GM13976 (cell line): ENCODE results near the gene ARMC5.

Experiments used
- DNase-seq: peaks from one replicate; pipeline ENCODE4 v3.0.0; 2012; ENCODE audit warnings: low spot score
- in situ Hi-C: fragments of 300-500 bp; cut with MboI; formaldehyde crosslinking; loops from one replicate; pipeline ENCODE4 v1.12.0; 2022; ENCODE audit warnings: low sequenced_read_pairs, mixed read lengths, inconsistent platforms; ENCODE audit not compliant: unreplicated experiment
- TF ChIP-seq, protein P1 (sequence below): IDR thresholded peaks from 2 replicates; pipeline ENCODE4 v1.5.1; 2012; ENCODE audit warnings: borderline replicate concordance, mild to moderate bottlenecking; ENCODE audit not compliant: insufficient read depth; ENCODE audit errors: extremely low read depth, missing control alignments, control extremely low read depth

ARMC5 gene

DNA sequence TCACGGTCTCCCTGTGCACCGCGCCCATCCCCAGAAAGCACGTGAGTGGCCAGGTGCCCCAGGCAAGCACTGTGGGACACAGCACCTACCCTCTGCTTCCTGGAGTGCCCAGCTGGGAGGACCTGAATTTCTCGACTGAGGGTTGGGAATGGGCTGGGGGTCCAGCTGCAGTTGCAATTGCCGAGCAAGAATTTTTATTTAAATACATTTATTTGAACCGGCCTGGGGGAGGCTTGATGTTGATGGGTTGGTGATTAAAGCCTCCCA, 29.9 kb downstream of the ARMC5 start:
- no peak for DNase-seq
- TF ChIP-seq, protein P1, sequence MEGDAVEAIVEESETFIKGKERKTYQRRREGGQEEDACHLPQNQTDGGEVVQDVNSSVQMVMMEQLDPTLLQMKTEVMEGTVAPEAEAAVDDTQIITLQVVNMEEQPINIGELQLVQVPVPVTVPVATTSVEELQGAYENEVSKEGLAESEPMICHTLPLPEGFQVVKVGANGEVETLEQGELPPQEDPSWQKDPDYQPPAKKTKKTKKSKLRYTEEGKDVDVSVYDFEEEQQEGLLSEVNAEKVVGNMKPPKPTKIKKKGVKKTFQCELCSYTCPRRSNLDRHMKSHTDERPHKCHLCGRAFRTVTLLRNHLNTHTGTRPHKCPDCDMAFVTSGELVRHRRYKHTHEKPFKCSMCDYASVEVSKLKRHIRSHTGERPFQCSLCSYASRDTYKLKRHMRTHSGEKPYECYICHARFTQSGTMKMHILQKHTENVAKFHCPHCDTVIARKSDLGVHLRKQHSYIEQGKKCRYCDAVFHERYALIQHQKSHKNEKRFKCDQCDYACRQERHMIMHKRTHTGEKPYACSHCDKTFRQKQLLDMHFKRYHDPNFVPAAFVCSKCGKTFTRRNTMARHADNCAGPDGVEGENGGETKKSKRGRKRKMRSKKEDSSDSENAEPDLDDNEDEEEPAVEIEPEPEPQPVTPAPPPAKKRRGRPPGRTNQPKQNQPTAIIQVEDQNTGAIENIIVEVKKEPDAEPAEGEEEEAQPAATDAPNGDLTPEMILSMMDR, result no peak
- in situ Hi-C loops, result no loop called here

DNA sequence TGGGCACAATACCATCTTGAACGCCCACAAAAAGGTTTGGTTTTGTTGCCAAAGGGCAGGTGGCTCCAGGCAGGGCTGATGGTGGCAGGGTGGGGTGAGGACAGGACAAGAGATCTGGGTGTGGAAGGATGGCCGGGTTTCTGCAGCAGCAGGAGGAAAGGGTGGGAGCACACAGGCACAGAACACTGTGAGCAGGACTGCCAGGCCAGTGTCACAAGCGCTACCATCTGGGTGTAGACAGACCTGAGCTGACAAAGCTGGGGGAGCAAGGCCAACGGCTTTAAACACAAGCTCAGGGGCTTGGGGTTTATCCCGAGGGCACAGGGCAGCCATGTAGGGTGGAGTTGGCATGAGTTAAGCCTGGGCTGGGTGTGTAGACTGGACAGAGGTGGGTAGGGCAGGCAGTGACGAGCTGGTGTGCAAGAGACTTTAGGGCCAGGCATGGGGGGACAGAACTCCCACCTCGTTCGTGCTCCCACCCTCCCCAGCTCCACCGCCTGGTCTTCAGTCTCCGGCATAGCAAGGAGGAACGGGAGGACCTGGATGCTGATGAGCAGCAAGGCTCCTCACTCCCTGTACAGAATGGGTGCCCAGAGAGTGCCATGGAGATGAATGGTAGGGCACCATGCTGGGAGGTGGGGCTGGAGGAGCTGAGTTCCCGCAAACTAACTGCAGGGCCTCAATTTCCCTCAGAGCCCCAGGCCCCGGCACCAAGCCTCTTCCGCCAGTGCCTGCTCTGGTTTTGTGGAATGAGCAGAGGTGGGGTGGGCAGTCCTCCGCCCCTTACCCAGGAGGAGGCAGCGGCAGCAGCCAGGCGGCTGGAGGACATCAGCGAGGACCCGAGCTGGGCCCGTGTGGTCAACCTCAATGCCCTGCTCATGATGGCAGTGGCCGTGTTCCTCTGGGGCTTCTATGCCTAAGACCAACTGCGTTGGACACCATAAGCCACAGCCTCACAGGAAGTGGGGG, 30.6 kb downstream of the ARMC5 start:
- in situ Hi-C loops, result no loop called here
- DNase-seq, result no peak
- TF ChIP-seq, protein P1, result no peak

DNA sequence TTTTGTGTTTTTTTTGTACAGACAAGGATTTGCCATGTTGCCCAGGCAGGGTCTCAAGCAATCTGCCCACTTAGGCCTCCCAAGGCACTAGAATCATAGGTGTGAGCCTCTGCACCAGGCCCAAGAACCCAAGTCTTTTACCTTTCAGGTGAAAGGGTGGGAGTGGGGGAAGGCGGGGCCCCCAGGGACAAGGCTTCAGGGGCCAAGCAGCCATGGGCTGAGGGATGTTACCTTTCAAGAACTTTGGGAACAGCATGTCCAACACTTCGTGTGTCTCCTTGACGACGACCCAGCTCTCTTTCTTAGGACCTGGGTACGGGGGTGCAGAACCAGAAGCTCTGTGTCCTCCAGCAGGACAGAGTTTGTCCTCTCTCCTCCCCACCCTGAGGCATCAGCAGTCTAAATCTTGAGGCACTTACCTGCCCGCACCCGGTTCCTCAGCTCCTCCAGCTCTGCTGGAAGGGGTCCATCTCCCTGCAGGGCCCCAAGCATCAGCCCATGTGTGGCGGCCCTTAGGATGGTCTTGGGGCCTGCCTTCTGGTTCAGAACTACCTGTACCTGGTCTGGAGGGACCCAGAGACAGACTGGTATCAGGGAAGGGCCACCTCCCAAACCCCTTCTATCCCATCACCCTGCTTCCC, 32.6 kb downstream of the ARMC5 start:
- DNase-seq, result no peak
- TF ChIP-seq, protein P1, result no peak
- in situ Hi-C loops, result no loop called here

DNA sequence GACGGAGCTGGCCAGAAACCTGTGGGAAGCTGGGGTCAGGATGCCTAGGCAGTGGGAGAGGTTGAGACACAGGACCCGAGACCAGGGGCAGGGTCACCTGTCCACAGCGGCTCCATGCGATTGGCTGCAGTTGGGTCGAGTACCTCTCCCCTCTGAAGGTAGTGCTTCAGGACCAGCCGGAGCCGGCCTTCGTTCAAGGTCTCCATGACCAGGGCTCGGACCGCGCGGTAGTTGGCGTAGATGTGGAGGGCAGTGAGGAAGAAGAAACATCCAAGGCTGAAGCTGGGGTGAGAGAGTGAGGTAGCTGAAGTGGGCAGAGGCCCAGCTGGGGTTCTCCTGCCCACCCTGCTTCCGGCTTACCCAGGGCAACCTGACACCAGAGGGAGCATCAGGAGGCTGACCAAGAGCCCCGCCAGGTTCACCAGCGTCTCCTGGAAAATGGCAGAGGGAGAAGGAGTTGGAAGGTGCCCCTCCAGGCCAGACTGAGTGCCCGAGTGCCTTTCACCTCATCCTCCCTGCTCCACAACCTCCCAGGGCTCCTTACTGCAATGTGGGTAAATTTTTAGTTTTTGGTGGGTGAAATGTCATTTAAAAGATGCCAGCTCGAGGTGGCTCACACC, 34.3 kb downstream of the ARMC5 start:
- no peak for DNase-seq
- in situ Hi-C loops, result no loop called here
- TF ChIP-seq, protein P1, result no peak

DNA sequence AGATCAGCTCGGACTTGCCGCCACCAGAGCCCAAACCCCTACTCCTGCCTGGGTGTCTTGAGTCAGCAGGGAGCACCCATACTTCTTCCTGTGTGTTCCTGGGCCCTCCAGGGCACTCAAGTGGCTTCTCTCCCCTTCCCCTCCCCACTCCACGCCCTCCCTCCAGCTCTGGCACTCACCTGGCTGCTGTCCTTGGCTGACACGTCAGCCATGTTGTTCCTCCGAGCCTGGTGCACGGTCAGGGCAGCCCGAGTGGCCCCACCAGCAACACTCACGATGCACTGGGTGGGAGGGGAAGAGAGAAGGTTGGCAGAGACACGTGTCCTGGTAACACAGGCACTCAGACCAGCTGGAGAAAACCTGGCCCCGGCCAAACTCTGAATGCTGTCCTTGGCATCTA, 37.4 kb downstream of the ARMC5 start:
- in situ Hi-C loops, result no loop called here
- TF ChIP-seq, protein P1, result no peak
- no peak for DNase-seq

DNA sequence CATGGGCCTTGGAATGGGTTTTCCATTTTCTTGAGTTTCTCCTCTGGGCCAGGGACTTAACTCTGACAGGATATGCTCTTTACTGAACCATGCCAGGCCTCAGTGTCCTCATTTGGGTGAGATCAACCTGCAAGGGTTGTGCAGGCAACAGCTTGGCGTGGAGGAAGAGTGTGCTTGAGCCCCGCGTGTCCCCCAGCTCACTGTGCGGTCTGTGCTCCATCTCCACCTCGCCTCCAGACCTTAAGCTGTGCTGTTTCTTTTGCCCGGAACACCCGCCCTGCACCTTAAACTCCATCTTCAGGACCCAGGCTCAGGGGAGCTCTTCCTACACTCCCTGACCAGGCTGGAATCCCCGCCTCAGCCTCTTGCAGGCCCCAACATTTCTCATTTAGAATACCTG, 39.2 kb downstream of the ARMC5 start:
- TF ChIP-seq, protein P1, result no peak
- no peak for DNase-seq
- in situ Hi-C loops, result no loop called here
